ENCODE data around the gene LCN6. TPM values are rescaled to one million over a fixed set of nuclear protein-coding genes. Genes with fewer than 3 reads are reported as not detected.

The LCN6 gene
- total and polyA plus RNA-seq, 9 of the 15 experiments (the other 6 are each of a cell fraction or from before 2014, with no cell fraction given), result 0.10 to 0.45 (median 0.37) TPM; not detected in 5

GRCh38 chr9:136789523-136789937 is 41.2 kb upstream of the LCN6 start (continued):
- TF ChIP-seq HINFP (tag; conservative IDR thresholded peaks at IDR 0.05; ENCODE audit: low read depth) (peak; percentile 85), KLF6 (CRISPR knock-in tag; IDR thresholded peaks at IDR 0.05; ENCODE audit: borderline replicate concordance) (peak; percentile 96), ZNF668 (CRISPR knock-in tag; IDR thresholded peaks at IDR 0.05) (peak; percentile 95), ZNF589 (CRISPR knock-in tag; IDR thresholded peaks at IDR 0.05; ENCODE audit: low read depth) (peak; percentile 75), ZZZ3 (IDR thresholded peaks at IDR 0.05) (no peak), MEF2D (tag; conservative IDR thresholded peaks at IDR 0.05; ENCODE audit: low read depth) (peak; percentile 81), JUND (IDR thresholded peaks at IDR 0.05; ENCODE audit: borderline replicate concordance, low read depth, low read length) (no peak), JUND (tag; IDR thresholded peaks at IDR 0.05; ENCODE audit: borderline replicate concordance, low read depth, low read length) (0 out of 3 replicates have a peak, but pooled peaks have one; percentile 39), CC2D1A (IDR thresholded peaks at IDR 0.05) (no peak), CXXC5 (CRISPR knock-in tag; IDR thresholded peaks at IDR 0.05) (peak; percentile 81; the same call in 1 of the 2 replicates), ERF (CRISPR knock-in tag; IDR thresholded peaks at IDR 0.05) (0 out of 2 replicates have a peak, but pooled peaks have one; percentile 24), ZNF23 (CRISPR knock-in tag; IDR thresholded peaks at IDR 0.05) (no peak), SMAD4 (CRISPR knock-in tag; conservative IDR thresholded peaks at IDR 0.05) (peak; percentile 94), ZNF174 (CRISPR knock-in tag; IDR thresholded peaks at IDR 0.05) (no peak), RHOXF2B (CRISPR knock-in tag; conservative IDR thresholded peaks at IDR 0.05) (0 out of 2 replicates have a peak, but pooled peaks have one; percentile 29), ZNF175 (CRISPR knock-in tag; IDR thresholded peaks at IDR 0.05; ENCODE audit: low read depth) (0 out of 2 replicates have a peak, but pooled peaks have one; percentile 56), CEBPZ (IDR thresholded peaks at IDR 0.05; ENCODE audit: borderline replicate concordance, low read depth, low read length) (no peak), THAP7 (CRISPR knock-in tag; IDR thresholded peaks at IDR 0.05) (no peak), ILK (tag; IDR thresholded peaks at IDR 0.05; ENCODE audit: borderline replicate concordance, low read depth) (peak; percentile 49; the same call in 1 of the 2 replicates), TEAD2 (tag; IDR thresholded peaks at IDR 0.05) (peak; percentile 55; the same call in 1 of the 2 replicates), CTBP1 (IDR thresholded peaks at IDR 0.05; ENCODE audit: borderline replicate concordance) (no peak)
- TF ChIP-seq, protein P1, sequence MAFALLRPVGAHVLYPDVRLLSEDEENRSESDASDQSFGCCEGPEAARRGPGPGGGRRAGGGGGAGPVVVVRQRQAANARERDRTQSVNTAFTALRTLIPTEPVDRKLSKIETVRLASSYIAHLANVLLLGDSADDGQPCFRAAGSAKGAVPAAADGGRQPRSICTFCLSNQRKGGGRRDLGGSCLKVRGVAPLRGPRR (CRISPR knock-in tag; IDR thresholded peaks at IDR 0.05), result peak; percentile 71; the same call in 1 of the 2 replicates

Measured in K562 (cell line).